IMR-90 (cell line): Measurements from ENCODE around the gene SYNE1. TPM values are rescaled to one million over a fixed set of nuclear protein-coding genes. Genes with fewer than 3 reads are reported as not detected.

Experiments
- ATAC-seq: fragments of 200-7000 bp; cut with Tn5 transposase; 2 replicates; pipeline ENCODE4 v1.9.1; 2020; ENCODE audit warnings: low read depth, mild to moderate bottlenecking, moderate library complexity
- BruUV-seq: library from RNA; stranded (reverse); fragments of 400-500 nt; replicated peaks from 2 replicates; lab custom pipeline; 2021; lab: Mats Ljungman, UMichigan
- CTCF ChIA-PET: fragments of 300-600 bp; formaldehyde crosslinking; extraction: SDS; loops from one replicate; lab custom pipeline; 2021; ENCODE audit warnings: antibody characterized with exemption; lab: Yijun Ruan, JAX
- POLR2A ChIA-PET: fragments of 300-600 bp; sonication (Branson Sonifier 250); formaldehyde crosslinking; loops from one replicate; lab custom pipeline; 2022; ENCODE audit warnings: antibody characterized with exemption; ENCODE audit not compliant: unreplicated experiment; lab: Charles Lee
- DNase-seq: peaks from one replicate; pipeline ENCODE4 v3.0.0; 2013
- H2AFZ ChIP-seq: replicated peaks from 2 replicates; pipeline ENCODE3; 2013; ENCODE audit warnings: low read length, mild to moderate bottlenecking; ENCODE audit not compliant: poor library complexity
- H2AK5ac ChIP-seq: 2 replicates; pipeline ENCODE4 v1.6.1; 2013; ENCODE audit warnings: low read depth, low read length, inconsistent platforms
- H2AK9ac ChIP-seq: replicated peaks from 2 replicates; pipeline ENCODE3; 2013; ENCODE audit warnings: mild to moderate bottlenecking, low read depth, low read length, moderate library complexity; ENCODE audit not compliant: poor library complexity
- H2BK120ac ChIP-seq: 2 replicates; pipeline ENCODE4 v1.6.1; 2013; ENCODE audit warnings: low read depth, low read length, inconsistent platforms
- H2BK15ac ChIP-seq: 3 replicates; pipeline ENCODE4 v1.6.1; 2013; ENCODE audit warnings: low read depth, low read length, inconsistent platforms
- H2BK20ac ChIP-seq: 2 replicates; pipeline ENCODE4 v1.6.1; 2013; ENCODE audit warnings: low read depth, mild to moderate bottlenecking, inconsistent platforms, low read length, moderate library complexity
- H2BK5ac ChIP-seq: 2 replicates; pipeline ENCODE4 v1.6.1; 2013; ENCODE audit warnings: mild to moderate bottlenecking, low read depth, low read length, inconsistent platforms; ENCODE audit not compliant: poor library complexity, severe bottlenecking
- H3K14ac ChIP-seq: replicated peaks from 2 replicates; pipeline ENCODE4 v1.6.1; 2013; ENCODE audit warnings: low read depth, low read length, inconsistent platforms
- H3K18ac ChIP-seq: 2 replicates; pipeline ENCODE4 v1.6.1; 2013; ENCODE audit warnings: low read depth, low read length, control low read depth
- H3K23ac ChIP-seq: 2 replicates; pipeline ENCODE4 v1.6.1; 2013; ENCODE audit warnings: low read depth, low read length, inconsistent platforms
- H3K27ac ChIP-seq: 2 replicates; pipeline ENCODE4 v1.5.1; 2013; ENCODE audit warnings: mild to moderate bottlenecking, control low read depth, low read length; ENCODE audit not compliant: insufficient read depth
- H3K27me3 ChIP-seq: 2 replicates; pipeline ENCODE4 v1.6.1; 2013; ENCODE audit warnings: low read length; ENCODE audit not compliant: control insufficient read depth, insufficient read depth
- H3K36me3 ChIP-seq: 2 replicates; pipeline ENCODE4 v1.6.1; 2013; ENCODE audit warnings: low read length, mixed read lengths; ENCODE audit not compliant: control insufficient read depth, insufficient read depth
- H3K4ac ChIP-seq: 2 replicates; pipeline ENCODE4 v1.6.1; 2013; ENCODE audit warnings: low read depth, low read length, inconsistent platforms
- H3K4me1 ChIP-seq: 2 replicates; pipeline ENCODE4 v1.6.1; 2013; ENCODE audit warnings: low read length, mixed read lengths; ENCODE audit not compliant: control insufficient read depth, insufficient read depth
- H3K4me2 ChIP-seq: 2 replicates; pipeline ENCODE4 v1.6.1; 2013; ENCODE audit warnings: low read depth, mild to moderate bottlenecking, control low read depth, low read length, moderate library complexity
- H3K4me3 ChIP-seq: 2 replicates; pipeline ENCODE4 v1.5.1; 2013; ENCODE audit warnings: low read depth, mild to moderate bottlenecking, control low read depth, low read length, moderate library complexity; ENCODE audit not compliant: insufficient read depth
- H3K56ac ChIP-seq: 2 replicates; pipeline ENCODE4 v1.6.1; 2013; ENCODE audit warnings: low read length, inconsistent platforms; ENCODE audit not compliant: insufficient read depth; ENCODE audit errors: extremely low read depth
- H3K79me1 ChIP-seq, 2 experiments: 2 replicates each; pipeline ENCODE4 v1.6.1; 2013; ENCODE audit warnings: low read length in 2 of 2, inconsistent platforms in 1 of 2, low read depth in 1 of 2
- H3K9ac ChIP-seq: 2 replicates; pipeline ENCODE4 v1.6.1; 2013; ENCODE audit warnings: low read depth, low read length, control low read depth
- H3K9me1 ChIP-seq: 2 replicates; pipeline ENCODE4 v1.6.1; 2013; ENCODE audit warnings: low read length, inconsistent platforms; ENCODE audit not compliant: insufficient read depth
- H3K9me3 ChIP-seq: 2 replicates; pipeline ENCODE4 v1.6.1; 2013; ENCODE audit warnings: low read length; ENCODE audit not compliant: control insufficient read depth, insufficient read depth
- H4K20me1 ChIP-seq: 2 replicates; pipeline ENCODE4 v1.6.1; 2013; ENCODE audit warnings: low read length, inconsistent platforms; ENCODE audit not compliant: insufficient read depth
- H4K5ac ChIP-seq: 2 replicates; pipeline ENCODE4 v1.6.1; 2013; ENCODE audit warnings: mild to moderate bottlenecking, low read depth, low read length, control low read depth
- H4K8ac ChIP-seq, 2 experiments: 2 replicates each; pipeline ENCODE4 v1.6.1; 2013; ENCODE audit warnings: low read depth in 2 of 2, low read length in 2 of 2, control low read depth in 1 of 2, inconsistent platforms in 1 of 2
- H4K91ac ChIP-seq: 2 replicates; pipeline ENCODE4 v1.6.1; 2013; ENCODE audit warnings: low read depth, low read length, inconsistent platforms; ENCODE audit not compliant: insufficient read depth
- BHLHE40 ChIP-seq: fragments of 150-350 bp; IDR thresholded peaks from 2 replicates; pipeline ENCODE4 v1.6.1; 2016; ENCODE audit warnings: mild to moderate bottlenecking, low read depth, low read length
- CEBPB ChIP-seq: IDR thresholded peaks from 2 replicates; pipeline ENCODE4 v1.6.1; 2012; ENCODE audit warnings: low read depth, low read length, improper control_type of control experiment
- CHD1 ChIP-seq: IDR thresholded peaks from 2 replicates; pipeline ENCODE4 v1.6.1; 2012; ENCODE audit warnings: low read depth, low read length, improper control_type of control experiment
- CTCF ChIP-seq: conservative IDR thresholded peaks from 2 replicates; pipeline ENCODE4 v1.5.1; 2012; ENCODE audit warnings: mild to moderate bottlenecking, low read depth, low read length, improper control_type of control experiment
- FOS ChIP-seq: fragments of 150-350 bp; IDR thresholded peaks from 2 replicates; pipeline ENCODE4 v1.6.1; 2016; ENCODE audit warnings: low read depth, low read length
- MAFK ChIP-seq: IDR thresholded peaks from 2 replicates; pipeline ENCODE4 v1.6.1; 2012; ENCODE audit warnings: low read depth, low read length, improper control_type of control experiment
- MAZ ChIP-seq: IDR thresholded peaks from 2 replicates; pipeline ENCODE4 v1.6.1; 2012; ENCODE audit warnings: low read depth, mild to moderate bottlenecking, low read length, improper control_type of control experiment, moderate library complexity, borderline replicate concordance
- MXI1 ChIP-seq: IDR thresholded peaks from 2 replicates; pipeline ENCODE4 v1.6.1; 2012; ENCODE audit warnings: low read depth, mild to moderate bottlenecking, low read length, moderate library complexity, borderline replicate concordance
- POLR2A ChIP-seq: IDR thresholded peaks from 2 replicates; pipeline ENCODE4 v1.6.1; 2012; ENCODE audit warnings: mild to moderate bottlenecking, low read depth, low read length
- RAD21 ChIP-seq: IDR thresholded peaks from 2 replicates; pipeline ENCODE4 v1.6.1; 2012; ENCODE audit warnings: low read length, improper control_type of control experiment
- RCOR1 ChIP-seq: IDR thresholded peaks from 2 replicates; pipeline ENCODE4 v1.6.1; 2012; ENCODE audit warnings: mild to moderate bottlenecking, low read length, improper control_type of control experiment; ENCODE audit not compliant: insufficient replicate concordance
- RFX5 ChIP-seq: IDR thresholded peaks from 2 replicates; pipeline ENCODE4 v1.8.0; 2012; ENCODE audit warnings: low read depth, mild to moderate bottlenecking, low read length, moderate library complexity
- SMC3 ChIP-seq: fragments of 150-350 bp; IDR thresholded peaks from 2 replicates; pipeline ENCODE4 v1.6.1; 2016; ENCODE audit warnings: low read depth, mild to moderate bottlenecking, antibody characterized with exemption, low read length, moderate library complexity
- USF2 ChIP-seq: fragments of 150-350 bp; IDR thresholded peaks from 2 replicates; pipeline ENCODE4 v1.6.1; 2017; ENCODE audit warnings: mild to moderate bottlenecking, antibody characterized with exemption, low read length, low read depth
- WGBS, 2 experiments: methylation state at CpG; one replicate each; pipeline versions ENCODE4 v1.1.5 to v1.1.7; 2013; ENCODE audit warnings: missing lambda C conversion rate in 2 of 2; ENCODE audit not compliant: insufficient read length in 1 of 2; ENCODE audit errors: extremely low coverage in 2 of 2; 5-methylcytosine and 5-hydroxymethylcytosine counted together
- dilution Hi-C: fragments of 300-500 bp; cut with HindIII; formaldehyde crosslinking; loops from one replicate; pipeline ENCODE4 v1.14.3; 2018; ENCODE audit warnings: low sequenced_read_pairs; ENCODE audit not compliant: unreplicated experiment
- in situ Hi-C: fragments of 300-500 bp; cut with MboI; formaldehyde crosslinking; loops from 3 replicates; pipeline ENCODE4 v1.14.3; 2019; ENCODE audit warnings: low sequenced_read_pairs, inconsistent platforms, mixed read lengths
- intact Hi-C: fragments of 100-400 bp; cut with micrococcal nuclease; formaldehyde crosslinking; loops from 2 replicates; pipeline ENCODE4 v1.10.0; 2022
- polyA plus RNA-seq, 3 experiments: library from polyadenylated mRNA; depleted of rRNA; stranded (reverse); fragments of >200 nt; gene quantifications; 2 replicates each; pipeline ENCODE4 v1.2.3, GENCODE V29; 2012; ENCODE audit warnings: low replicate concordance in 1 of 3
- total RNA-seq: library from RNA; depleted of rRNA; stranded (reverse); fragments of >200 nt; gene quantifications from 2 replicates; pipeline ENCODE4 v1.2.3, GENCODE V29; 2012
- TF ChIP-seq, protein P1 (sequence below): fragments of 150-350 bp; IDR thresholded peaks from 2 replicates; pipeline ENCODE4 v1.6.1; 2016; ENCODE audit warnings: low read depth, mild to moderate bottlenecking, low read length, moderate library complexity, borderline replicate concordance

SYNE1 gene
- total and polyA plus RNA-seq, 2 of the 4 experiments (the other 2 are of a cell fraction): 34.1 to 159 TPM

GRCh38 chr6:152404086-152404857 is 232.9 kb downstream of the SYNE1 start:
- H4K8ac ChIP-seq: no peak overlapping the region
- intact Hi-C loops: no loop called here
- H4K20me1 ChIP-seq: no peaks in the 10 kb centered on the region
- no peak overlapping the region for H3K23ac ChIP-seq
- no peak overlapping the region for H4K91ac ChIP-seq
- no peak overlapping the region for H3K4me3 ChIP-seq
- ChIA-PET POLR2A (interaction anchor here (0.6 kb wide), 1 partner anchor 59 kb away, joined by 3 read pairs; no protein-coding TSS in a partner anchor), CTCF (no interaction called here)
- no peaks in the 10 kb centered on the region; the same call in 1 of the 2 replicates for H3K9me1 ChIP-seq
- H2AK9ac ChIP-seq: no peak overlapping the region
- no peak overlapping the region for H2BK5ac ChIP-seq
- no peaks in the 10 kb centered on the region for H3K9me3 ChIP-seq
- no peak overlapping the region for H3K4ac ChIP-seq
- no peak overlapping the region for H3K27ac ChIP-seq
- no peak overlapping the region for H3K14ac ChIP-seq
- no peak overlapping the region for H2BK120ac ChIP-seq
- dilution Hi-C loops: no loop called here
- no peak overlapping the region for H2BK15ac ChIP-seq
- ATAC-seq (no peak), DNase-seq (no peak)
- no peak overlapping the region for H2AK5ac ChIP-seq
- no peak overlapping the region for H4K5ac ChIP-seq
- H3K4me1 ChIP-seq: no peaks in the 10 kb centered on the region; the same call in 1 of the 2 replicates
- no TSS peak for BruUV-seq
- no peak overlapping the region for H3K4me2 ChIP-seq
- in situ Hi-C loops: no loop called here
- no peaks in the 10 kb centered on the region; the same call in 1 of the 2 replicates for H3K36me3 ChIP-seq
- no peaks in the 10 kb centered on the region; a peak in 1 of 4 replicates for H3K79me1 ChIP-seq
- H3K18ac ChIP-seq: no peak overlapping the region
- TF ChIP-seq CTCF (no peak), RFX5 (no peak), RAD21 (no peak), SMC3 (no peak), FOS (no peak), MAZ (no peak), MAFK (no peak), POLR2A (no peak), CHD1 (no peak), USF2 (no peak), MXI1 (no peak), RCOR1 (no peak), CEBPB (no peak), BHLHE40 (no peak)
- TF ChIP-seq, protein P1, sequence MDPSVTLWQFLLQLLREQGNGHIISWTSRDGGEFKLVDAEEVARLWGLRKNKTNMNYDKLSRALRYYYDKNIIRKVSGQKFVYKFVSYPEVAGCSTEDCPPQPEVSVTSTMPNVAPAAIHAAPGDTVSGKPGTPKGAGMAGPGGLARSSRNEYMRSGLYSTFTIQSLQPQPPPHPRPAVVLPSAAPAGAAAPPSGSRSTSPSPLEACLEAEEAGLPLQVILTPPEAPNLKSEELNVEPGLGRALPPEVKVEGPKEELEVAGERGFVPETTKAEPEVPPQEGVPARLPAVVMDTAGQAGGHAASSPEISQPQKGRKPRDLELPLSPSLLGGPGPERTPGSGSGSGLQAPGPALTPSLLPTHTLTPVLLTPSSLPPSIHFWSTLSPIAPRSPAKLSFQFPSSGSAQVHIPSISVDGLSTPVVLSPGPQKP: no peak
- H3K27me3 ChIP-seq: no peaks in the 10 kb centered on the region
- H3K9ac ChIP-seq: no peak overlapping the region
- no CpG with 5 or more reads among the region's 6 CpGs for WGBS, 2 experiments
- H2BK20ac ChIP-seq: no peak overlapping the region
- H2AFZ ChIP-seq: no peak overlapping the region
- H3K56ac ChIP-seq: no peak overlapping the region
